MM.1S (cell line): ENCODE measurements around the gene RDH12.

ENCODE experiments used
- EZH2 ChIP-seq: fragments of 300-600 bp; sonication (generic); optimal IDR thresholded peaks from 2 replicates; pipeline ENCODE3; 2017; ENCODE audit warnings: low read depth, mild to moderate bottlenecking, antibody characterized with exemption, low read length, mixed read lengths
- EZH2phosphoT487 ChIP-seq: fragments of 300-600 bp; sonication (generic); IDR thresholded peaks from 2 replicates; pipeline ENCODE4 v1.6.1; 2018; ENCODE audit warnings: antibody characterized with exemption, low read length
- TF ChIP-seq, protein P1 (sequence below): fragments of 300-600 bp; sonication (generic); IDR thresholded peaks from 2 replicates; pipeline ENCODE4 v1.5.1; 2016; ENCODE audit warnings: antibody characterized with exemption, low read length, mixed read lengths

DNA sequence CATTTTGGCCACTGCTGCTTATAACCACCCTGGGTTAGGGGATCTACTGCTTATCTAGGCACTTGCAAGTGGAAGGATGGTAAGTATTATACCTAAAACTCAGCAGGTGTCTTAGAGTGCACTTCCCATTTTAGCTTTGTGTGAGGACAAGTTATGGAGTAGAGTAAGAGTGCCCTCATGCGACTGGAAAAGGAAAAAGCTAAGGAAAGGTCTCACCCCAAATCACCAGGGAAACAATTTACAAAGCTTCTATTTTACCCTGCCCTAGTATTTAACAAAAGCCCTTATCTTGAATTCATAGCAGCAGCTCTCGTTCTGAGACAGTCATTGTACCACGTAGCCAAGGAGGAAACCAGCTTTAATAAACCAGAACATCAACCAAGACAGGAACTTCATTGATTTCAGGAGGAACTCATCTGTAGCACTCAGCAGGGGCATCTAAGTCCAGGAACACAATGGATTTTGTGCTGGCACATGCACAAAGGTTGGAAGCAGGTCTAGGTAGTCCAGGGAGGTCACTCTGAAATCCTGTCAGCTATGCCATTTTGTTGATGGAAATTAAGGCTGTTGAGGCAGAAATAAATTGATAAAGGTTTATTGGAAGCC, 2.9 kb downstream of the RDH12 start:
- TF ChIP-seq EZH2 (no peak), EZH2phosphoT487 (no peak)
- TF ChIP-seq, protein P1, sequence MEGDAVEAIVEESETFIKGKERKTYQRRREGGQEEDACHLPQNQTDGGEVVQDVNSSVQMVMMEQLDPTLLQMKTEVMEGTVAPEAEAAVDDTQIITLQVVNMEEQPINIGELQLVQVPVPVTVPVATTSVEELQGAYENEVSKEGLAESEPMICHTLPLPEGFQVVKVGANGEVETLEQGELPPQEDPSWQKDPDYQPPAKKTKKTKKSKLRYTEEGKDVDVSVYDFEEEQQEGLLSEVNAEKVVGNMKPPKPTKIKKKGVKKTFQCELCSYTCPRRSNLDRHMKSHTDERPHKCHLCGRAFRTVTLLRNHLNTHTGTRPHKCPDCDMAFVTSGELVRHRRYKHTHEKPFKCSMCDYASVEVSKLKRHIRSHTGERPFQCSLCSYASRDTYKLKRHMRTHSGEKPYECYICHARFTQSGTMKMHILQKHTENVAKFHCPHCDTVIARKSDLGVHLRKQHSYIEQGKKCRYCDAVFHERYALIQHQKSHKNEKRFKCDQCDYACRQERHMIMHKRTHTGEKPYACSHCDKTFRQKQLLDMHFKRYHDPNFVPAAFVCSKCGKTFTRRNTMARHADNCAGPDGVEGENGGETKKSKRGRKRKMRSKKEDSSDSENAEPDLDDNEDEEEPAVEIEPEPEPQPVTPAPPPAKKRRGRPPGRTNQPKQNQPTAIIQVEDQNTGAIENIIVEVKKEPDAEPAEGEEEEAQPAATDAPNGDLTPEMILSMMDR: peak; percentile 52
